CD4-positive, alpha-beta T cell (primary cell): ENCODE measurements around the gene OSBPL3. TPM values are rescaled to one million over a fixed set of nuclear protein-coding genes. Genes with fewer than 3 reads are reported as not detected.

ENCODE experiments used
- ATAC-seq: fragments of 200-7000 bp; cut with Tn5 transposase; one replicate; pipeline ENCODE4 v1.10.0; 2022; ENCODE audit warnings: mild to moderate bottlenecking; ENCODE audit not compliant: poor library complexity
- CTCF ChIA-PET: fragments of 350-600 bp; sonication (Branson Sonifier 250); formaldehyde crosslinking; loops from one replicate; lab custom pipeline; 2021; ENCODE audit warnings: antibody characterized with exemption, inconsistent platforms; lab: Charles Lee
- POLR2A ChIA-PET: fragments of 350-600 bp; sonication (Branson Sonifier 250); formaldehyde crosslinking; loops from one replicate; lab custom pipeline; 2021; ENCODE audit warnings: antibody characterized with exemption, inconsistent platforms; lab: Charles Lee
- DNase-seq, 14 experiments: peaks; one replicate each; pipeline ENCODE4 v3.0.0-alpha.2; 2013 to 2020; ENCODE audit warnings: mixed read lengths in 2 of 14
- H3K27ac ChIP-seq, 2 donors: one replicate each; pipeline versions ENCODE4 v1.5.1 to v1.7.0; 2013; ENCODE audit warnings: low read length in 2 of 2, low read depth in 1 of 2, mild to moderate bottlenecking in 1 of 2
- H3K27me3 ChIP-seq, 2 experiments: 1 replicate in 1 of 2; 2 replicates in 1 of 2; pipeline versions ENCODE4 v1.6.1 to v1.7.0; 2013; ENCODE audit warnings: low read length in 2 of 2, control low read depth in 1 of 2, mild to moderate bottlenecking in 1 of 2, moderate library complexity in 1 of 2; ENCODE audit not compliant: insufficient read depth in 2 of 2, control insufficient read depth in 1 of 2
- H3K36me3 ChIP-seq: one replicate; pipeline ENCODE4 v1.6.1; 2013; ENCODE audit warnings: low read length, control low read depth; ENCODE audit not compliant: insufficient read depth
- H3K4me1 ChIP-seq: one replicate; pipeline ENCODE4 v1.6.1; 2013; ENCODE audit warnings: low read length, control low read depth; ENCODE audit not compliant: insufficient read depth
- H3K4me3 ChIP-seq: one replicate; pipeline ENCODE4 v1.5.1; 2013; ENCODE audit warnings: mild to moderate bottlenecking, low read length, moderate library complexity
- H3K9me3 ChIP-seq, 2 experiments: 1 replicate in 1 of 2; 2 replicates in 1 of 2; pipeline versions ENCODE4 v1.6.1 to v1.7.0; 2013; ENCODE audit warnings: low read length in 2 of 2, mild to moderate bottlenecking in 2 of 2, control low read depth in 1 of 2, moderate library complexity in 1 of 2; ENCODE audit not compliant: control insufficient read depth in 1 of 2, insufficient read depth in 1 of 2
- H3K27ac Mint-ChIP-seq: one replicate; pipeline ENCODE4 v1.8.0; 2020; ENCODE audit warnings: mixed read lengths
- H3K27me3 Mint-ChIP-seq: one replicate; pipeline ENCODE4 v1.8.0; 2021; ENCODE audit warnings: mixed read lengths
- H3K36me3 Mint-ChIP-seq: one replicate; pipeline ENCODE4 v1.8.0; 2021; ENCODE audit warnings: low read depth, mixed read lengths
- H3K4me1 Mint-ChIP-seq: one replicate; pipeline ENCODE4 v1.8.0; 2021; ENCODE audit warnings: low read depth, mixed read lengths
- H3K4me3 Mint-ChIP-seq: one replicate; pipeline ENCODE4 v1.8.0; 2020; ENCODE audit warnings: mild to moderate bottlenecking, mixed read lengths
- H3K9me3 Mint-ChIP-seq: one replicate; pipeline ENCODE4 v1.8.0; 2020; ENCODE audit warnings: mixed read lengths
- CTCF ChIP-seq: fragments of 200-600 bp; IDR thresholded peaks from one replicate; pipeline ENCODE4 v1.8.0; 2022; ENCODE audit warnings: antibody characterized with exemption, mild to moderate bottlenecking
- intact Hi-C, 2 experiments: fragments of 100-400 bp; cut with DNase I in 1 of 2; cut with micrococcal nuclease in 1 of 2; formaldehyde crosslinking; loops; one replicate each; pipeline versions ENCODE4 v1.15.1 to v1.9.0; 2023 to 2025; cut with DNase I, micrococcal nuclease
- total RNA-seq, 174 experiments: library from RNA in 2 of 174; stranded (reverse) in 2 of 174; gene quantifications; one replicate each; pipeline ENCODE4 v1.2.3 and lab custom pipeline; 2021 to 2026

The OSBPL3 gene
- total RNA-seq, 2 experiments from 2014 or later: 25.4 to 25.9 TPM

- Histone ChIP-seq H3K27me3 (no peaks in the 10 kb centered on the region), H3K4me1 (peaks cover 2% of the 10 kb centered on the region), H3K9me3 (no peaks in the 10 kb centered on the region), H3K27ac (no peak overlapping the region), H3K4me3 (no peak overlapping the region), H3K36me3 (no peaks in the 10 kb centered on the region)
- intact Hi-C loops: no loop called here
- DNase-seq (no peak), ATAC-seq (no peak)
- TF ChIP-seq CTCF: no peak
- no peak overlapping the region for H3K4me3 Mint-ChIP-seq
- ChIA-PET POLR2A (interaction anchor here (0.7 kb wide), 1 partner anchor 27 kb away, joined by 3 read pairs; no protein-coding TSS in a partner anchor), CTCF (no interaction called here)
- H3K27me3 Mint-ChIP-seq: no peaks in the 10 kb centered on the region
- no peaks in the 10 kb centered on the region for H3K36me3 Mint-ChIP-seq
- peaks cover 74% of the 10 kb centered on the region for H3K4me1 Mint-ChIP-seq
- no peak overlapping the region for H3K27ac Mint-ChIP-seq
- H3K9me3 Mint-ChIP-seq: no peaks in the 10 kb centered on the region
Measured at GRCh38 chr7:24952464-24952863, 27.5 kb downstream of the OSBPL3 start.

- H3K4me1 Mint-ChIP-seq: peaks cover 84% of the 10 kb centered on the region
- H3K36me3 Mint-ChIP-seq: no peaks in the 10 kb centered on the region
- CTCF ChIA-PET: no interaction called here
- no peaks in the 10 kb centered on the region for H3K27me3 Mint-ChIP-seq
- no peaks in the 10 kb centered on the region for H3K9me3 Mint-ChIP-seq
- intact Hi-C loops: no loop called here
- TF ChIP-seq CTCF: no peak
- no peak for ATAC-seq
- peaks cover 2% of the 10 kb centered on the region for H3K4me1 ChIP-seq
- no peak overlapping the region for H3K4me3 ChIP-seq
- H3K36me3 ChIP-seq: no peaks in the 10 kb centered on the region
- H3K27ac ChIP-seq: no peak overlapping the region
- DNase-seq: no peak
- POLR2A ChIA-PET: interaction anchor here (0.7 kb wide), 1 partner anchor 28 kb away, joined by 3 read pairs; no protein-coding TSS in a partner anchor
- no peaks in the 10 kb centered on the region for H3K27me3 ChIP-seq
- H3K9me3 ChIP-seq: no peaks in the 10 kb centered on the region
- no peak overlapping the region for H3K27ac Mint-ChIP-seq
- H3K4me3 Mint-ChIP-seq: no peak overlapping the region
Measured at GRCh38 chr7:24951441-24951980, 28.5 kb downstream of the OSBPL3 start.

GRCh38 chr7:24949884-24950283, 30.1 kb downstream of the OSBPL3 start:
- no peak for ATAC-seq
- H3K4me3 Mint-ChIP-seq: no peak overlapping the region
- H3K4me1 ChIP-seq: peaks cover 2% of the 10 kb centered on the region
- H3K27me3 Mint-ChIP-seq: no peaks in the 10 kb centered on the region
- H3K36me3 ChIP-seq: no peaks in the 10 kb centered on the region
- no peak for TF ChIP-seq CTCF
- no peak overlapping the region for H3K27ac Mint-ChIP-seq
- no peaks in the 10 kb centered on the region for H3K27me3 ChIP-seq
- H3K36me3 Mint-ChIP-seq: no peaks in the 10 kb centered on the region
- H3K27ac ChIP-seq: no peak overlapping the region
- no peaks in the 10 kb centered on the region for H3K9me3 ChIP-seq
- H3K4me3 ChIP-seq: no peak overlapping the region
- intact Hi-C loops: no loop called here
- no peak for DNase-seq
- H3K9me3 Mint-ChIP-seq: no peaks in the 10 kb centered on the region
- ChIA-PET CTCF (interaction anchor here (0.8 to 1.3 kb wide), 3 partner anchors 32 to 143 kb away, joined by 3 read pairs; no protein-coding TSS in a partner anchor), POLR2A (no interaction called here)
- H3K4me1 Mint-ChIP-seq: peaks cover 79% of the 10 kb centered on the region
